HepG2 (cell line): Measurements from ENCODE around the gene OR2A2. TPM values are rescaled to one million over a fixed set of nuclear protein-coding genes. Genes with fewer than 3 reads are reported as not detected.

Experiments used
- ATAC-seq: fragments of 200-7000 bp; cut with Tn5 transposase; 3 replicates; pipeline ENCODE4 v1.9.1; 2020; ENCODE audit warnings: mild to moderate bottlenecking, moderate library complexity
- BruUV-seq: library from RNA; stranded (reverse); fragments of 400-500 nt; replicated peaks from 2 replicates; lab custom pipeline; 2021; lab: Mats Ljungman, UMichigan
- CTCF ChIA-PET: fragments of 300-600 bp; formaldehyde crosslinking; extraction: SDS; loops from one replicate; lab custom pipeline; 2021; ENCODE audit warnings: low total read pairs, inconsistent platforms, low intra/inter-chr PET ratio; lab: Yijun Ruan, JAX
- POLR2A ChIA-PET: fragments of 350-600 bp; sonication (Branson Sonifier 250); formaldehyde crosslinking; loops from one replicate; lab custom pipeline; 2020; ENCODE audit warnings: antibody characterized with exemption, inconsistent platforms; lab: Yijun Ruan, JAX
- DNase-seq: peaks from one replicate; pipeline ENCODE4 v3.0.0-alpha.2; 2015; ENCODE audit warnings: low spot score
- FAIRE-seq: peaks from 3 replicates; lab custom pipeline; 2011; peaks lifted over from hg19 to GRCh38; lab: Jason Lieb, UNC
- H2AFZ ChIP-seq: one replicate; pipeline ENCODE4 v1.6.1; 2011; ENCODE audit warnings: low read length, inconsistent platforms
- H3K27ac ChIP-seq: fragments of 300-600 bp; 3 replicates; pipeline ENCODE4 v1.8.0; 2011; ENCODE audit warnings: mixed run types, mild to moderate bottlenecking, mixed read lengths, low read length, inconsistent platforms; ENCODE audit not compliant: insufficient read depth; ENCODE audit errors: extremely low read length
- H3K27me3 ChIP-seq, 2 experiments: fragments of 200-600 bp in 1 of 2; 2 replicates in 1 of 2; 3 replicates in 1 of 2; pipeline versions ENCODE4 v1.6.0 to v1.8.0; 2011; ENCODE audit warnings: low read length in 2 of 2, mild to moderate bottlenecking in 2 of 2, moderate library complexity in 2 of 2, inconsistent platforms in 1 of 2; ENCODE audit not compliant: insufficient read depth in 2 of 2, control insufficient read depth in 1 of 2
- H3K36me3 ChIP-seq, 2 experiments: fragments of 200-600 bp in 1 of 2; replicated peaks in 1 of 2; 2 replicates in 1 of 2; 3 replicates in 1 of 2; pipeline versions ENCODE4 v1.5.1 to v1.8.0; 2011; ENCODE audit warnings: low read length in 2 of 2, inconsistent platforms in 1 of 2; ENCODE audit not compliant: insufficient read depth in 2 of 2, control insufficient read depth in 1 of 2
- H3K4me1 ChIP-seq: 2 replicates; pipeline ENCODE4 v1.5.1; 2012; ENCODE audit warnings: low read length, inconsistent platforms; ENCODE audit not compliant: insufficient read depth
- H3K4me2 ChIP-seq: 2 replicates; pipeline ENCODE4 v1.6.0; 2011; ENCODE audit warnings: low read depth, low read length, inconsistent platforms
- H3K4me3 ChIP-seq, 3 experiments: fragments of 200-600 bp in 1 of 3; sonication (generic), shearing (Covaris generic) in 1 of 3; replicated peaks in 1 of 3; 2 replicates each; pipeline ENCODE4 v1.5.1; 2011 to 2016; ENCODE audit warnings: low read length in 3 of 3, inconsistent platforms in 2 of 3, low read depth in 2 of 3, mild to moderate bottlenecking in 2 of 3, control low read depth in 1 of 3, mixed read lengths in 1 of 3; ENCODE audit not compliant: insufficient read depth in 1 of 3
- H3K79me2 ChIP-seq: one replicate; pipeline ENCODE4 v1.6.1; 2011; ENCODE audit warnings: low read length, inconsistent platforms; ENCODE audit not compliant: insufficient read depth
- H3K9ac ChIP-seq: 2 replicates; pipeline ENCODE4 v1.6.0; 2011; ENCODE audit warnings: mild to moderate bottlenecking, low read depth, low read length, inconsistent platforms; ENCODE audit not compliant: insufficient read depth
- H3K9me3 ChIP-seq: 2 replicates; pipeline ENCODE4 v1.5.1; 2012; ENCODE audit warnings: mild to moderate bottlenecking, low read length
- H4K20me1 ChIP-seq: 2 replicates; pipeline ENCODE4 v1.6.0; 2011; ENCODE audit warnings: inconsistent platforms, mild to moderate bottlenecking, low read length, moderate library complexity; ENCODE audit not compliant: insufficient read depth
- AKAP8 ChIP-seq: sonication (generic); formaldehyde crosslinking; IDR thresholded peaks from 2 replicates; pipeline ENCODE4 v1.5.1; 2020; ENCODE audit warnings: mild to moderate bottlenecking, missing genetic modification reagents
- FOXK1 ChIP-seq: sonication (generic); formaldehyde crosslinking; IDR thresholded peaks from 2 replicates; pipeline ENCODE4 v1.4.0; 2020; ENCODE audit warnings: low read depth, missing genetic modification reagents, borderline replicate concordance
- HCFC1 ChIP-seq: fragments of 150-350 bp; IDR thresholded peaks from 2 replicates; pipeline ENCODE4 v1.6.1; 2014; ENCODE audit warnings: low read depth, low read length
- XRCC5 ChIP-seq: fragments of 200-400 bp; formaldehyde crosslinking; optimal IDR thresholded peaks from 2 replicates; pipeline ENCODE3; 2017; ENCODE audit warnings: mild to moderate bottlenecking, low read length
- ZNF367 ChIP-seq: sonication (generic); formaldehyde crosslinking; IDR thresholded peaks from 2 replicates; pipeline ENCODE4 v1.4.0; 2020; ENCODE audit warnings: missing genetic modification reagents, borderline replicate concordance
- WGBS: methylation state at CpG from one replicate; pipeline ENCODE4 v1.1.6; 2017; ENCODE audit warnings: low lambda C conversion rate; 5-methylcytosine and 5-hydroxymethylcytosine counted together
- in situ Hi-C: cut with HindIII; loops from 2 replicates; pipeline ENCODE4 v1.10.0; 2017; ENCODE audit warnings: low pct_unique_long_range_greater_than_20kb; ENCODE audit not compliant: extremely low pct_ligation_motif_present
- intact Hi-C: fragments of 100-400 bp; cut with micrococcal nuclease; formaldehyde crosslinking; loops from one replicate; pipeline ENCODE4 v1.10.0; 2022; ENCODE audit not compliant: unreplicated experiment
- polyA plus RNA-seq, 8 experiments: library from polyadenylated mRNA; depleted of rRNA in 3 of 8; stranded (reverse) in 7 of 8; unstranded in 1 of 8; fragments of >200 nt; fragmentation: Illumina TruSeq in 4 of 8; extraction: Trizol in 4 of 8; gene quantifications; 2 replicates each; pipeline versions ENCODE4 v1.2.1 to v1.2.3, GENCODE V29; 2011 to 2016; ENCODE audit warnings: low read depth in 4 of 8, missing spikeins in 1 of 8, mixed read lengths in 1 of 8; ENCODE audit not compliant: insufficient read depth in 1 of 8
- total RNA-seq, 5 experiments: library from RNA; depleted of rRNA; stranded (reverse); fragments of >200 nt; fragmentation: Illumina TruSeq; extraction: Trizol; gene quantifications; 2 replicates each; pipeline ENCODE4 v1.2.3, GENCODE V29; 2016; ENCODE audit warnings: low read depth in 1 of 5
- TF ChIP-seq, protein P1 (sequence below): IDR thresholded peaks from 2 replicates; pipeline ENCODE4 v1.6.1; 2018; ENCODE audit warnings: missing genetic modification reagents

OR2A2 gene
- total and polyA plus RNA-seq, 2 of the 13 experiments (the other 11 are each of a cell fraction or from before 2014, with no cell fraction given), result not detected

DNA sequence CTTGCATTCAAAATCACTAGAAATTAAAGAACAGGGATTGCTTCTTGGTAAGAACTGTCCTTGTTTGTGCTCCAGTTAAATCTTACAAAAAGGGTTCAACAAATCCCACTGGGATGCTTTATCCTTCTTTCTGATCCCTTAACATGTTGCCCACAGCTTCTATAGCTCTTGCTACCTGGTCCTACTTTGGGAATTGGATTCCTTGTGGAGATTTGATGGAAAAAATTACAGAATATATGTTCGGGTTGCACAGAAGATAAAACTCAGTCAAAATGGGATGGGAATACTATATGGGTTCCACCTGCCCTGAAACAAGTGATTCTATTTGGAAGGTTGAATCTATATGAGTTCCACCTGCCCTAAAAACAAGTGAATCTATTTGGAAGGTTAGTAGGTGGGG lies 39.9 kb upstream of the OR2A2 start, which contains the start of gene OR2A25:
TSS of gene OR2A25 (plus strand) at position 301 of the 400 bp plus-strand sequence. CDS start 4,409 bp downstream, outside the sequence.
- H3K4me1 ChIP-seq, result no peaks in the 10 kb centered on the region
- TF ChIP-seq FOXK1 (CRISPR knock-in tag) (no peak), XRCC5 (no peak), ZNF367 (CRISPR knock-in tag) (no peak), AKAP8 (CRISPR knock-in tag) (no peak)
- TF ChIP-seq, protein P1, sequence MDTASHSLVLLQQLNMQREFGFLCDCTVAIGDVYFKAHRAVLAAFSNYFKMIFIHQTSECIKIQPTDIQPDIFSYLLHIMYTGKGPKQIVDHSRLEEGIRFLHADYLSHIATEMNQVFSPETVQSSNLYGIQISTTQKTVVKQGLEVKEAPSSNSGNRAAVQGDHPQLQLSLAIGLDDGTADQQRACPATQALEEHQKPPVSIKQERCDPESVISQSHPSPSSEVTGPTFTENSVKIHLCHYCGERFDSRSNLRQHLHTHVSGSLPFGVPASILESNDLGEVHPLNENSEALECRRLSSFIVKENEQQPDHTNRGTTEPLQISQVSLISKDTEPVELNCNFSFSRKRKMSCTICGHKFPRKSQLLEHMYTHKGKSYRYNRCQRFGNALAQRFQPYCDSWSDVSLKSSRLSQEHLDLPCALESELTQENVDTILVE, result no peak
- no peak within 1 kb of the TSS for H3K4me2 ChIP-seq
- in situ Hi-C loops (no loop called here), intact Hi-C loops (no loop called here)
- no peaks in the 10 kb centered on the region for H3K36me3 ChIP-seq
- WGBS, result 0% methylated on average over 1 of the region's 1 CpG
- no peak within 1 kb of the TSS for H2AFZ ChIP-seq
- no peaks in the 10 kb centered on the region for H3K27me3 ChIP-seq
- ATAC-seq (no peak), FAIRE-seq (no peak), DNase-seq (no peak)
- BruUV-seq, result no TSS peak
- H3K79me2 ChIP-seq, result no peaks in the 10 kb centered on the region
- H3K27ac ChIP-seq, result no peak within 1 kb of the TSS
- H3K9me3 ChIP-seq, result no peaks in the 10 kb centered on the region
- no peak within 1 kb of the TSS for H3K4me3 ChIP-seq
- H3K9ac ChIP-seq, result no peak within 1 kb of the TSS
- ChIA-PET POLR2A (no interaction called here), CTCF (no interaction called here)
- H4K20me1 ChIP-seq, result no peaks in the 10 kb centered on the region

DNA sequence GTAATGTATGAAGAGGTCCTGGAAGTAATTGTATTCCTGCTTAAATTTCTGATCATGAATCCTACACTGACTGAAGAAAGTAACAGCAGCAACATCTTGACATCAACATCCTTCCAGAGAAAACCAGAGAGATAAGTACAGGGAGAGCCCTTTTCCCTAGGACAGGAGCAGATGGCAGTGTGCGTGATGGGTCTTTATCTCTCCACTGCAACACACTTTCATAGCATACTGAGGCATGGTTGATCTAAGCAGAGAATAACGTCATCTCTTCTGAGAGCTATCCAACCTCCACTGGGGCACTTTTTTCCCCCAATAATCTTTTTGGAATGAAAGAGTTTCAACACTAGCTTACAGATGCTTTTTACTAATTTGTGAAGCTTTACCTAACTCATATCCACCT lies 39.4 kb upstream of the OR2A2 start:
- no peak overlapping the region for H3K4me3 ChIP-seq
- H3K27me3 ChIP-seq, result no peaks in the 10 kb centered on the region
- FAIRE-seq (no peak), ATAC-seq (no peak), DNase-seq (no peak)
- H3K9ac ChIP-seq, result no peak overlapping the region
- no peaks in the 10 kb centered on the region for H3K79me2 ChIP-seq
- H3K27ac ChIP-seq, result no peak overlapping the region
- H3K4me1 ChIP-seq, result no peaks in the 10 kb centered on the region
- no TSS peak for BruUV-seq
- TF ChIP-seq HCFC1, result no peak
- ChIA-PET CTCF (no interaction called here), POLR2A (no interaction called here)
- H2AFZ ChIP-seq, result no peak overlapping the region
- intact Hi-C loops (no loop called here), in situ Hi-C loops (no loop called here)
- no peaks in the 10 kb centered on the region for H4K20me1 ChIP-seq
- H3K36me3 ChIP-seq, result no peaks in the 10 kb centered on the region
- no peak overlapping the region for H3K4me2 ChIP-seq
- 8% methylated on average over 2 of the region's 2 CpGs for WGBS
- no peaks in the 10 kb centered on the region for H3K9me3 ChIP-seq
